HepG2 (cell line): ENCODE data around the gene ZNF75A. TPM values are rescaled to one million over a fixed set of nuclear protein-coding genes. Genes with fewer than 3 reads are reported as not detected.
A peak's percentile ranks its signal among the peaks of the same experiment; 100 is the strongest.

ENCODE experiments used
- ARHGAP35 ChIP-seq: sonication (generic); formaldehyde crosslinking; IDR thresholded peaks from 2 replicates; pipeline ENCODE4 v1.9.0; 2022; ENCODE audit warnings: mild to moderate bottlenecking, inconsistent platforms, moderate library complexity, missing genetic modification reagents, borderline replicate concordance
- CREM ChIP-seq, 2 experiments: sonication (generic) in 1 of 2; formaldehyde crosslinking in 1 of 2; IDR thresholded peaks; 2 replicates each; pipeline versions ENCODE4 v1.4.0 to v1.6.1; 2016 to 2020; ENCODE audit warnings: antibody characterized with exemption in 1 of 2, mild to moderate bottlenecking in 1 of 2, missing genetic modification reagents in 1 of 2
- ELF4 ChIP-seq: sonication (generic); formaldehyde crosslinking; IDR thresholded peaks from 2 replicates; pipeline ENCODE4 v1.5.0; 2020; ENCODE audit warnings: missing genetic modification reagents, mild to moderate bottlenecking, moderate library complexity, borderline replicate concordance
- GPN1 ChIP-seq: sonication (generic); formaldehyde crosslinking; IDR thresholded peaks from 2 replicates; pipeline ENCODE4 v1.5.1; 2020; ENCODE audit warnings: missing genetic modification reagents, borderline replicate concordance
- GTF3A ChIP-seq: sonication (generic); formaldehyde crosslinking; conservative IDR thresholded peaks from 2 replicates; pipeline ENCODE4 v1.4.0; 2020; ENCODE audit warnings: mild to moderate bottlenecking, missing genetic modification reagents
- RBM39 ChIP-seq: fragments of 200-400 bp; formaldehyde crosslinking; IDR thresholded peaks from one replicate; pipeline ENCODE4 v1.6.1; 2018; ENCODE audit warnings: antibody characterized with exemption, mild to moderate bottlenecking, low read depth, low read length; ENCODE audit not compliant: poor library complexity, severe bottlenecking
- SALL1 ChIP-seq: sonication (generic); formaldehyde crosslinking; IDR thresholded peaks from 2 replicates; pipeline ENCODE4 v1.8.0; 2022; ENCODE audit warnings: mild to moderate bottlenecking, missing genetic modification reagents
- SMC3 ChIP-seq: IDR thresholded peaks from 2 replicates; pipeline ENCODE4 v1.6.1; 2011; ENCODE audit warnings: low read length, improper control_type of control experiment
- TBX2 ChIP-seq: sonication (generic); formaldehyde crosslinking; IDR thresholded peaks from 2 replicates; pipeline ENCODE4 v1.5.0; 2020; ENCODE audit warnings: missing genetic modification reagents, mild to moderate bottlenecking, borderline replicate concordance
- THYN1 ChIP-seq: sonication (generic); formaldehyde crosslinking; IDR thresholded peaks from 2 replicates; pipeline ENCODE4 v1.8.1; 2023; ENCODE audit warnings: low read depth, mild to moderate bottlenecking, moderate library complexity, missing genetic modification reagents, borderline replicate concordance
- ZBTB10 ChIP-seq: sonication (generic); formaldehyde crosslinking; IDR thresholded peaks from 2 replicates; pipeline ENCODE4 v1.4.0; 2020; ENCODE audit warnings: missing genetic modification reagents, borderline replicate concordance
- ZBTB39 ChIP-seq: sonication (generic); formaldehyde crosslinking; IDR thresholded peaks from 2 replicates; pipeline ENCODE4 v1.5.0; 2020; ENCODE audit warnings: missing genetic modification reagents
- ZBTB4 ChIP-seq: sonication (generic); formaldehyde crosslinking; IDR thresholded peaks from 2 replicates; pipeline ENCODE4 v1.4.0; 2020; ENCODE audit warnings: missing genetic modification reagents, mild to moderate bottlenecking, borderline replicate concordance
- ZNF20 ChIP-seq: sonication (generic); formaldehyde crosslinking; IDR thresholded peaks from 2 replicates; pipeline ENCODE4 v1.4.0; 2020; ENCODE audit warnings: mild to moderate bottlenecking, moderate library complexity, missing genetic modification reagents
- ZNF431 ChIP-seq: sonication (generic); formaldehyde crosslinking; IDR thresholded peaks from 2 replicates; pipeline ENCODE4 v1.9.0; 2022; ENCODE audit warnings: missing genetic modification reagents, low read depth, mild to moderate bottlenecking, borderline replicate concordance
- ZNF562 ChIP-seq: sonication (generic); formaldehyde crosslinking; IDR thresholded peaks from 2 replicates; pipeline ENCODE4 v1.8.0; 2022; ENCODE audit warnings: missing genetic modification reagents, borderline replicate concordance
- ZNF720 ChIP-seq: sonication (generic); formaldehyde crosslinking; IDR thresholded peaks from 2 replicates; pipeline ENCODE4 v1.4.0; 2020; ENCODE audit warnings: missing genetic modification reagents
- ZNF768 ChIP-seq: sonication (generic); formaldehyde crosslinking; IDR thresholded peaks from 2 replicates; pipeline ENCODE4 v1.4.0; 2020; ENCODE audit warnings: missing genetic modification reagents
- ZNF781 ChIP-seq: sonication (generic); formaldehyde crosslinking; IDR thresholded peaks from 2 replicates; pipeline ENCODE4 v1.5.1; 2020; ENCODE audit warnings: borderline replicate concordance, mild to moderate bottlenecking, missing genetic modification reagents; ENCODE audit errors: not compliant biosample characterization
- polyA plus RNA-seq, 8 experiments: library from polyadenylated mRNA; depleted of rRNA in 3 of 8; stranded (reverse) in 7 of 8; unstranded in 1 of 8; fragments of >200 nt; fragmentation: Illumina TruSeq in 4 of 8; extraction: Trizol in 4 of 8; gene quantifications; 2 replicates each; pipeline versions ENCODE4 v1.2.1 to v1.2.3, GENCODE V29; 2011 to 2016; ENCODE audit warnings: low read depth in 4 of 8, missing spikeins in 1 of 8, mixed read lengths in 1 of 8; ENCODE audit not compliant: insufficient read depth in 1 of 8
- total RNA-seq, 5 experiments: library from RNA; depleted of rRNA; stranded (reverse); fragments of >200 nt; fragmentation: Illumina TruSeq; extraction: Trizol; gene quantifications; 2 replicates each; pipeline ENCODE4 v1.2.3, GENCODE V29; 2016; ENCODE audit warnings: low read depth in 1 of 5

Gene ZNF75A
- total and polyA plus RNA-seq, 2 of the 13 experiments (the other 11 are each of a cell fraction or from before 2014, with no cell fraction given) = 1.4 to 2.1 TPM

GRCh38 chr16:3282730-3283542 is 22.4 kb upstream of the ZNF75A start, which contains the start of gene ZNF263 (continued):
- TF ChIP-seq ELF4 (CRISPR knock-in tag) (0 out of 2 replicates have a peak, but pooled peaks have one; percentile 57), ZNF768 (CRISPR knock-in tag) (peak; percentile 35; the same call in 1 of the 2 replicates), GPN1 (CRISPR knock-in tag) (no peak), GTF3A (no peak), SMC3 (no peak), CREM (IDR thresholded peaks at IDR 0.05) (peak; percentile 97), CREM (CRISPR knock-in tag; IDR thresholded peaks at IDR 0.05) (peak; percentile 77; the same call in 1 of the 2 replicates), ARHGAP35 (CRISPR knock-in tag) (no peak), ZBTB10 (CRISPR knock-in tag) (peak; percentile 84), TBX2 (peak; percentile 65), ZBTB39 (CRISPR knock-in tag) (no peak), ZBTB4 (CRISPR knock-in tag) (no peak; the same call in 1 of the 2 replicates), ZNF720 (no peak), ZNF431 (CRISPR knock-in tag) (no peak), SALL1 (CRISPR knock-in tag) (peak; percentile 51), ZNF20 (CRISPR knock-in tag) (peak; percentile 75; the same call in 1 of the 2 replicates), ZNF562 (CRISPR knock-in tag) (no peak), THYN1 (CRISPR knock-in tag) (0 out of 2 replicates have a peak, but pooled peaks have one; percentile 32), RBM39 (no peak), ZNF781 (CRISPR knock-in tag) (peak; percentile 24)
